Measurements from ENCODE around the gene TMEM53. TPM values are rescaled to one million over a fixed set of nuclear protein-coding genes. Genes with fewer than 3 reads are reported as not detected.
A peak's percentile ranks its signal among the peaks of the same experiment; 100 is the strongest.

TMEM53 gene
- total and polyA plus RNA-seq, 2 donors = 2.7 to 5.5 TPM

GRCh38 chr1:44693900-44694299, 19.6 kb upstream of the TMEM53 start:
- 99% methylated on average over 3 of the region's 3 CpGs for WGBS
- H3K36me3 ChIP-seq (ENCODE audit: control insufficient read depth in 2 of 2, insufficient read depth in 2 of 2, low read length in 1 of 2) = no peaks in the 10 kb centered on the region
- H3K4me3 ChIP-seq (ENCODE audit: low read length in 2 of 2) = no peak overlapping the region
- H3K4me1 ChIP-seq (ENCODE audit: control insufficient read depth in 2 of 2, insufficient read depth in 2 of 2, low read length in 2 of 2) = peaks cover 0 to 9% of the 10 kb centered on the region in 2 donors
- no peaks in the 10 kb centered on the region for H3K9me3 ChIP-seq (ENCODE audit: control insufficient read depth in 2 of 2, insufficient read depth in 1 of 2, low read length in 1 of 2)
- H3K27ac ChIP-seq (ENCODE audit: low read depth in 1 of 2, low read length in 1 of 2) = no peak overlapping the region
- H3K27me3 ChIP-seq (ENCODE audit: control insufficient read depth in 2 of 2, insufficient read depth in 1 of 2, low read length in 1 of 2) = no peaks in the 10 kb centered on the region
- no peak for DNase-seq (ENCODE audit: low read depth in 6 of 9, low spot score in 9 of 9)

- no peak for DNase-seq (ENCODE audit: low read depth in 6 of 9, low spot score in 9 of 9)
- no peak overlapping the region for H3K4me3 ChIP-seq (ENCODE audit: low read length in 2 of 2)
- no peaks in the 10 kb centered on the region for H3K9me3 ChIP-seq (ENCODE audit: control insufficient read depth in 2 of 2, insufficient read depth in 1 of 2, low read length in 1 of 2)
- 95% methylated on average over 2 of the region's 2 CpGs for WGBS
- H3K27me3 ChIP-seq (ENCODE audit: control insufficient read depth in 2 of 2, insufficient read depth in 1 of 2, low read length in 1 of 2) = no peaks in the 10 kb centered on the region
- H3K27ac ChIP-seq (ENCODE audit: low read depth in 1 of 2, low read length in 1 of 2) = no peak overlapping the region
- peaks cover 0 to 9% of the 10 kb centered on the region in 2 donors for H3K4me1 ChIP-seq (ENCODE audit: control insufficient read depth in 2 of 2, insufficient read depth in 2 of 2, low read length in 2 of 2)
- H3K36me3 ChIP-seq (ENCODE audit: control insufficient read depth in 2 of 2, insufficient read depth in 2 of 2, low read length in 1 of 2) = no peaks in the 10 kb centered on the region
Measured at GRCh38 chr1:44693159-44693558, 18.9 kb upstream of the TMEM53 start.

- 98% methylated on average over 3 of the region's 3 CpGs for WGBS
Measured at GRCh38 chr1:44689447-44689765, 15.1 kb upstream of the TMEM53 start.

GRCh38 chr1:44688760-44689446, 14.6 kb upstream of the TMEM53 start:
- 97% methylated on average over 12 of the region's 12 CpGs for WGBS

More at GRCh38 chr1:44689447-44689765, 15.1 kb upstream of the TMEM53 start:
- Histone ChIP-seq H3K9me3 (ENCODE audit: control insufficient read depth in 2 of 2, insufficient read depth in 1 of 2, low read length in 1 of 2) (no peaks in the 10 kb centered on the region), H3K36me3 (ENCODE audit: control insufficient read depth in 2 of 2, insufficient read depth in 2 of 2, low read length in 1 of 2) (no peaks in the 10 kb centered on the region), H3K27me3 (ENCODE audit: control insufficient read depth in 2 of 2, insufficient read depth in 1 of 2, low read length in 1 of 2) (no peaks in the 10 kb centered on the region), H3K4me1 (ENCODE audit: control insufficient read depth in 2 of 2, insufficient read depth in 2 of 2, low read length in 2 of 2) (peaks cover 5 to 8% of the 10 kb centered on the region in 2 donors), H3K4me3 (ENCODE audit: low read length in 2 of 2) (no peak overlapping the region), H3K27ac (ENCODE audit: low read depth in 1 of 2, low read length in 1 of 2) (no peak overlapping the region)
- DNase-seq (ENCODE audit: low read depth in 6 of 9, low spot score in 9 of 9) = no peak

GRCh38 chr1:44685881-44686280, 11.6 kb upstream of the TMEM53 start:
- H3K4me3 ChIP-seq (ENCODE audit: low read length in 2 of 2) = no peak overlapping the region
- no peaks in the 10 kb centered on the region for H3K36me3 ChIP-seq (ENCODE audit: control insufficient read depth in 2 of 2, insufficient read depth in 2 of 2, low read length in 1 of 2)

More at GRCh38 chr1:44688760-44689446, 14.6 kb upstream of the TMEM53 start:
- no peaks in the 10 kb centered on the region for H3K27me3 ChIP-seq (ENCODE audit: control insufficient read depth in 2 of 2, insufficient read depth in 1 of 2, low read length in 1 of 2)
- DNase-seq (ENCODE audit: low read depth in 6 of 9, low spot score in 9 of 9) = no peak
- no peak overlapping the region for H3K27ac ChIP-seq (ENCODE audit: low read depth in 1 of 2, low read length in 1 of 2)
- H3K9me3 ChIP-seq (ENCODE audit: control insufficient read depth in 2 of 2, insufficient read depth in 1 of 2, low read length in 1 of 2) = no peaks in the 10 kb centered on the region
- no peaks in the 10 kb centered on the region for H3K36me3 ChIP-seq (ENCODE audit: control insufficient read depth in 2 of 2, insufficient read depth in 2 of 2, low read length in 1 of 2)
- no peak overlapping the region for H3K4me3 ChIP-seq (ENCODE audit: low read length in 2 of 2)
- peaks cover 6 to 9% of the 10 kb centered on the region in 2 donors for H3K4me1 ChIP-seq (ENCODE audit: control insufficient read depth in 2 of 2, insufficient read depth in 2 of 2, low read length in 2 of 2)

GRCh38 chr1:44685218-44685617, 10.9 kb upstream of the TMEM53 start:
- Histone ChIP-seq H3K27ac (ENCODE audit: low read depth in 1 of 2, low read length in 1 of 2) (no peak overlapping the region), H3K36me3 (ENCODE audit: control insufficient read depth in 2 of 2, insufficient read depth in 2 of 2, low read length in 1 of 2) (no peaks in the 10 kb centered on the region), H3K4me3 (ENCODE audit: low read length in 2 of 2) (no peak overlapping the region), H3K27me3 (ENCODE audit: control insufficient read depth in 2 of 2, insufficient read depth in 1 of 2, low read length in 1 of 2) (no peaks in the 10 kb centered on the region), H3K9me3 (ENCODE audit: control insufficient read depth in 2 of 2, insufficient read depth in 1 of 2, low read length in 1 of 2) (no peaks in the 10 kb centered on the region), H3K4me1 (ENCODE audit: control insufficient read depth in 2 of 2, insufficient read depth in 2 of 2, low read length in 2 of 2) (peaks cover 6 to 9% of the 10 kb centered on the region in 2 donors)
- 97% methylated on average over 4 of the region's 4 CpGs for WGBS
- no peak for DNase-seq (ENCODE audit: low read depth in 6 of 9, low spot score in 9 of 9)

More at GRCh38 chr1:44685881-44686280, 11.6 kb upstream of the TMEM53 start:
- no peak for DNase-seq (ENCODE audit: low read depth in 6 of 9, low spot score in 9 of 9)
- peaks cover 6 to 9% of the 10 kb centered on the region in 2 donors for H3K4me1 ChIP-seq (ENCODE audit: control insufficient read depth in 2 of 2, insufficient read depth in 2 of 2, low read length in 2 of 2)
- 93% methylated on average over 8 of the region's 8 CpGs for WGBS
- no peak overlapping the region for H3K27ac ChIP-seq (ENCODE audit: low read depth in 1 of 2, low read length in 1 of 2)
- H3K9me3 ChIP-seq (ENCODE audit: control insufficient read depth in 2 of 2, insufficient read depth in 1 of 2, low read length in 1 of 2) = no peaks in the 10 kb centered on the region
- H3K27me3 ChIP-seq (ENCODE audit: control insufficient read depth in 2 of 2, insufficient read depth in 1 of 2, low read length in 1 of 2) = no peaks in the 10 kb centered on the region

GRCh38 chr1:44684525-44684924, 10.2 kb upstream of the TMEM53 start:
- peaks cover 6 to 9% of the 10 kb centered on the region in 2 donors for H3K4me1 ChIP-seq (ENCODE audit: control insufficient read depth in 2 of 2, insufficient read depth in 2 of 2, low read length in 2 of 2)

GRCh38 chr1:44682883-44683265, 8.6 kb upstream of the TMEM53 start:
- Histone ChIP-seq H3K27me3 (ENCODE audit: control insufficient read depth in 2 of 2, insufficient read depth in 1 of 2, low read length in 1 of 2) (no peaks in the 10 kb centered on the region), H3K27ac (ENCODE audit: low read depth in 1 of 2, low read length in 1 of 2) (no peak overlapping the region), H3K9me3 (ENCODE audit: control insufficient read depth in 2 of 2, insufficient read depth in 1 of 2, low read length in 1 of 2) (no peaks in the 10 kb centered on the region), H3K4me3 (ENCODE audit: low read length in 2 of 2) (no peak overlapping the region), H3K4me1 (ENCODE audit: control insufficient read depth in 2 of 2, insufficient read depth in 2 of 2, low read length in 2 of 2) (peaks cover 6 to 9% of the 10 kb centered on the region in 2 donors), H3K36me3 (ENCODE audit: control insufficient read depth in 2 of 2, insufficient read depth in 2 of 2, low read length in 1 of 2) (no peaks in the 10 kb centered on the region)
- DNase-seq (ENCODE audit: low read depth in 6 of 9, low spot score in 9 of 9) = no peak
- 98% methylated on average over 3 of the region's 3 CpGs for WGBS

More at GRCh38 chr1:44684525-44684924, 10.2 kb upstream of the TMEM53 start:
- Histone ChIP-seq H3K9me3 (ENCODE audit: control insufficient read depth in 2 of 2, insufficient read depth in 1 of 2, low read length in 1 of 2) (no peaks in the 10 kb centered on the region), H3K4me3 (ENCODE audit: low read length in 2 of 2) (no peak overlapping the region), H3K27me3 (ENCODE audit: control insufficient read depth in 2 of 2, insufficient read depth in 1 of 2, low read length in 1 of 2) (no peaks in the 10 kb centered on the region), H3K27ac (ENCODE audit: low read depth in 1 of 2, low read length in 1 of 2) (peak overlapping the region; percentile 9 to 71), H3K36me3 (ENCODE audit: control insufficient read depth in 2 of 2, insufficient read depth in 2 of 2, low read length in 1 of 2) (no peaks in the 10 kb centered on the region)
- DNase-seq (ENCODE audit: low read depth in 6 of 9, low spot score in 9 of 9) = peak in 2 of 9 donors; percentile 40 to 60
- 27% methylated on average over 1 of the region's 1 CpG for WGBS

- 97% methylated on average over 14 of the region's 14 CpGs for WGBS
- DNase-seq (ENCODE audit: low read depth in 6 of 9, low spot score in 9 of 9) = no peak
Measured at GRCh38 chr1:44681905-44682882, 7.9 kb upstream of the TMEM53 start.

More at GRCh38 chr1:44681905-44682882, 7.9 kb upstream of the TMEM53 start:
- Histone ChIP-seq H3K9me3 (ENCODE audit: control insufficient read depth in 2 of 2, insufficient read depth in 1 of 2, low read length in 1 of 2) (no peaks in the 10 kb centered on the region), H3K27me3 (ENCODE audit: control insufficient read depth in 2 of 2, insufficient read depth in 1 of 2, low read length in 1 of 2) (no peaks in the 10 kb centered on the region), H3K4me3 (ENCODE audit: low read length in 2 of 2) (no peak overlapping the region), H3K36me3 (ENCODE audit: control insufficient read depth in 2 of 2, insufficient read depth in 2 of 2, low read length in 1 of 2) (no peaks in the 10 kb centered on the region), H3K27ac (ENCODE audit: low read depth in 1 of 2, low read length in 1 of 2) (no peak overlapping the region), H3K4me1 (ENCODE audit: control insufficient read depth in 2 of 2, insufficient read depth in 2 of 2, low read length in 2 of 2) (peaks cover 6 to 9% of the 10 kb centered on the region in 2 donors)

Measured in thymus (tissue), 11 donors.